ENCODE results near the gene MAP7D2. TPM values are rescaled to one million over a fixed set of nuclear protein-coding genes. Genes with fewer than 3 reads are reported as not detected.
A peak's percentile ranks its signal among the peaks of the same experiment; 100 is the strongest.

The MAP7D2 gene
- total RNA-seq, 1 experiment from 2014 or later: 4.0 TPM

DNA sequence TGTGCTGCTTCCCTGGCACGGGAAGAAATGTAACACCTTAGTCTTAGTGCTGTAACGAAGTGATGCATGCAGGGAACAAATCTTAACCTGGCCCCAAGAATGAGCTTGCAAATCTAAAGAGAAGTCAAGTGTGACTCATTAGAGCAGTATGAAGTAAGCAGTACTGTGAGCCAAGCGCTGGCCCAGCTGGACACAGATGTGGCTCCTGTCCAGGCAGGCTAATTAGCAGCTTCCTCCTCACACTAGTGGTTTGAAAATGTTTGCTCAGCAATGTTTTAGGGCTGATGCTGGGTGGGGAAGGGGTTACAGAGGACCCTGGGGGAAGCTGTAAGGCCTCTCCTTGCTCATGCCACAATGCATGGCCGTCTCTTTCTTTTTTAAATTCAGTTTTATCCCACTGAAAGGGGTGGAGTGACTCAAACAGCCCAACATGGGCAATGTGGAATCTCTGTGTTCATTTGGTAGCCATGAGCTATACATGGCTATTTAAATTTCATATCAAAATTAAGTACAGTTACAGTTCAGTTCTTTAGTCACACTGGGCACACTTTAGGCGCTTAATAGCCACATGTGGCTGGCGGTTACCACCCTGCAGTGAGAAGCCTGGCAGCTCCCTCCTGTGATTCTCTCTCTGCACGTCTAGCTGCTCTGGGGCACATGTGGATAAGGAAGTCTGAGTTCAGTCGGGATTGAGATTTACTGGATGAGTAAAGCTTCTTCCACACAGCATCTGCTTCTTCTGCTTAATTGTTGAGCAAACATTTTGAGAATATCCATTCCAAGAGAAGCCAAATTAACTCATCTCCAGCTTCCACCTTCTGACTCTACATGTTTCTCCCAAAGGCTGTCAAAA lies 48.8 kb downstream of the MAP7D2 start:
- BruUV-seq (replicated peaks): no TSS peak
- no peak overlapping the region for H3K4me3 Mint-ChIP-seq (ENCODE audit: low read depth, unreplicated experiment)

DNA sequence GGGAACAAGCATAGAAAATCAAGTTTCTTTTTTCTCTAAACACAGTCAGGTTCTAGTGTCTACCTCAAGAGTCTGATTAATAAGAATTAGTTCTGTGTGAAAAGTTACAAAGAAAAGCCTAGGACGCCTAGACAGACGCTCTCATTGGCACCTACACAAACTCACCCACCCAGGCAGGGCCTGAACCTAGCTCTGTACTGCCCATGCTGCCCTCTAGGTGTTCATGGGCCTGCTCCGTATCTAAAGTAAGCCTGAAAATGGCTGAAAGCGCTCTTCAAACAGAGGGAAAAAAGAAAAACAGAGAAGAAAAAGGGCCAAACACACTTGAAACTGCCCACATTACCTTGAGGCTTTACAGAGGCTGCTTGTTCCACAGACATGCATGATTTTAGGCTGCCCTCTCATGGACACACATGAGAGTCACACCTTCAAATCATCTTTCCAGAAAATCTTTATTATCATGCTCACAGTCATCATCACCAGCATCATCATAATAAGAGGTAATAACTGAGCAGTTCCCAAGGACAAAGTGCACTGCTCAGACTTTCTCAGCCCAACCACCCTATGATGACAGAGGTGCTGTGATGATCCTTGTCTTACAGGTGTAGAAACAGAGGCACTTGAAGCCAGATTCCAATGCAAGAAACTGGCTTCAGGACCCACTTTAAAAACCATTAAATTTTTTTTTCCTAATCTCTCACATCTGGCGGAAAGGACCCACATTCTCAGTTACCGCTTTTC lies 49.6 kb downstream of the MAP7D2 start:
- H3K27ac Mint-ChIP-seq (ENCODE audit: unreplicated experiment): peak overlapping the region; percentile 67

More for the DNA sequence above, 48.8 kb downstream of the MAP7D2 start:
- TF ChIP-seq, protein P1, sequence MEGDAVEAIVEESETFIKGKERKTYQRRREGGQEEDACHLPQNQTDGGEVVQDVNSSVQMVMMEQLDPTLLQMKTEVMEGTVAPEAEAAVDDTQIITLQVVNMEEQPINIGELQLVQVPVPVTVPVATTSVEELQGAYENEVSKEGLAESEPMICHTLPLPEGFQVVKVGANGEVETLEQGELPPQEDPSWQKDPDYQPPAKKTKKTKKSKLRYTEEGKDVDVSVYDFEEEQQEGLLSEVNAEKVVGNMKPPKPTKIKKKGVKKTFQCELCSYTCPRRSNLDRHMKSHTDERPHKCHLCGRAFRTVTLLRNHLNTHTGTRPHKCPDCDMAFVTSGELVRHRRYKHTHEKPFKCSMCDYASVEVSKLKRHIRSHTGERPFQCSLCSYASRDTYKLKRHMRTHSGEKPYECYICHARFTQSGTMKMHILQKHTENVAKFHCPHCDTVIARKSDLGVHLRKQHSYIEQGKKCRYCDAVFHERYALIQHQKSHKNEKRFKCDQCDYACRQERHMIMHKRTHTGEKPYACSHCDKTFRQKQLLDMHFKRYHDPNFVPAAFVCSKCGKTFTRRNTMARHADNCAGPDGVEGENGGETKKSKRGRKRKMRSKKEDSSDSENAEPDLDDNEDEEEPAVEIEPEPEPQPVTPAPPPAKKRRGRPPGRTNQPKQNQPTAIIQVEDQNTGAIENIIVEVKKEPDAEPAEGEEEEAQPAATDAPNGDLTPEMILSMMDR (IDR thresholded peaks at IDR 0.05; ENCODE audit: unreplicated experiment): no peak
- H3K27me3 Mint-ChIP-seq (ENCODE audit: unreplicated experiment): no peaks in the 10 kb centered on the region
- peaks cover 4% of the 10 kb centered on the region for H3K36me3 Mint-ChIP-seq (ENCODE audit: insufficient read depth, unreplicated experiment)
- intact Hi-C loops (cut with micrococcal nuclease; ENCODE audit: unreplicated experiment): loop anchor here (1.0 to 2.0 kb wide), 2 partner anchors 77 to 163 kb away; partner anchors contain the start of gene BCLAF3
- peak; percentile 72 for DNase-seq
- peak overlapping the region; percentile 67 for H3K27ac Mint-ChIP-seq (ENCODE audit: unreplicated experiment)
- CTCF ChIA-PET: interaction anchor here (0.5 to 2.0 kb wide), 12 partner anchors 11 to 696 kb away, joined by 3 to 37 read pairs (median 4); partner anchors contain the start of gene BCLAF3
- peaks cover 32% of the 10 kb centered on the region for H3K4me1 Mint-ChIP-seq (ENCODE audit: low read depth, unreplicated experiment)
- no peaks in the 10 kb centered on the region for H3K9me3 Mint-ChIP-seq (ENCODE audit: low read depth, unreplicated experiment)

DNA sequence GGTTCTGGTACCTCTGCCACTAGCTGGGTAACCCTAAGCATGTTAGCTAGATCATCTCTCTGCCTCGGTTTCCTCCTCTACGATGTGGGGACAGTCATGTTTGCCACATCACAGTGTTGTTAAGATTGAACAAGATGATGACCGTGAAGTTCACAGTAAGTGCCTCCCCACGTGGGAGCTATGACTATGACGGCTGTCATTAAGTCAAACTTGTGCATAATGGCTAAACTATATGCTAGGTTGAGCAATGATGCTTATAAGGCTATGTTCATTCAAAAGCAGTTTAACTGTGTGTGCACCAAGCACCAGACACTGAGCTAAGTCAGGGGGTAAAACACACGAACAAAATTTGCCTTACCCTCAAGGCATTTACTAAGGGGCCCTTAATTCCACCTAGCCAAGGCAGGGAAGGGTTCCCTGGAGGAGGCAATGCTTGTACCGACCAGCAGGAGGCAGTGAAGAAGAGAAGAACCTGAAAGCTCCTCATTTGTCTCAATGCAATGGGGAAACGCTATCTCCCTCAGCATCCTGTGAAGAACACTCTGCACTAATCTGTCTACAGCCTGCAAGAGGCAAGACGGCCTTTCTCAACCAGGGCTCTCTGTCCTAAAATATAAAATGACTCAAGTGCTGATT lies 52.9 kb downstream of the MAP7D2 start:
- BruUV-seq (replicated peaks): no TSS peak
- Mint-ChIP-seq H3K9me3 (ENCODE audit: low read depth, unreplicated experiment) (no peaks in the 10 kb centered on the region), H3K4me1 (ENCODE audit: low read depth, unreplicated experiment) (peaks cover 56% of the 10 kb centered on the region), H3K27ac (ENCODE audit: unreplicated experiment) (no peak overlapping the region), H3K27me3 (ENCODE audit: unreplicated experiment) (no peaks in the 10 kb centered on the region), H3K4me3 (ENCODE audit: low read depth, unreplicated experiment) (no peak overlapping the region), H3K36me3 (ENCODE audit: insufficient read depth, unreplicated experiment) (peaks cover 4% of the 10 kb centered on the region)
- intact Hi-C loops (cut with micrococcal nuclease; ENCODE audit: unreplicated experiment): no loop called here
- CTCF ChIA-PET: no interaction called here
- TF ChIP-seq, protein P1 (IDR thresholded peaks at IDR 0.05; ENCODE audit: unreplicated experiment): no peak
- DNase-seq: no peak

More for the DNA sequence above, 49.6 kb downstream of the MAP7D2 start:
- no peaks in the 10 kb centered on the region for H3K27me3 Mint-ChIP-seq (ENCODE audit: unreplicated experiment)
- H3K4me1 Mint-ChIP-seq (ENCODE audit: low read depth, unreplicated experiment): peaks cover 31% of the 10 kb centered on the region
- intact Hi-C loops (cut with micrococcal nuclease; ENCODE audit: unreplicated experiment): loop anchor here (1.0 to 2.0 kb wide), 2 partner anchors 76 to 162 kb away; partner anchors contain the start of gene BCLAF3
- BruUV-seq (replicated peaks): no TSS peak
- TF ChIP-seq, protein P1 (IDR thresholded peaks at IDR 0.05; ENCODE audit: unreplicated experiment): peak; percentile 32
- CTCF ChIA-PET: interaction anchor here (0.6 to 2.0 kb wide), 10 partner anchors 14 to 695 kb away, joined by 3 to 37 read pairs (median 4); partner anchors contain the start of gene BCLAF3
- peak; percentile 36 for DNase-seq
- peaks cover 4% of the 10 kb centered on the region for H3K36me3 Mint-ChIP-seq (ENCODE audit: insufficient read depth, unreplicated experiment)
- H3K4me3 Mint-ChIP-seq (ENCODE audit: low read depth, unreplicated experiment): no peak overlapping the region
- H3K9me3 Mint-ChIP-seq (ENCODE audit: low read depth, unreplicated experiment): no peaks in the 10 kb centered on the region

DNA sequence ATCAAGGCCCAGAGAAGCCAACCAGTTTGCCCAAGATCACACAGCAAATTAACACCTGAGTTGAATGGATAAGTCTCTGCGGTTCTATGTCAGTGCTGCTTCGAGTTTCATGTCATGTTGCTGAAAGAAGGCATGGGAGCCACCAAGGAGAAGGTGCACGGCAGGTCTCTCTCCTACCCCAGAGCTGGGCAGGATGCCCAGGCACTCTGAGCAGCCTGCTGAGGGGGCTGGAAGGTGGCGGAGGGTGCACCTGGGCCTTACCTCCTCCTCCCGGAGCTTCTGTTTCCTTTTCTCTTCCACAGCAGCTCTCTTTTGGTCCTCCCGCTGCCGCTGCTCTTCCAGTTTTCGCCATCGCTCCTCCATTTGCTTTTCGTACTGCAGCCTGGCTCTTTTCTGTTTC lies 53.6 kb downstream of the MAP7D2 start:
- Mint-ChIP-seq H3K36me3 (ENCODE audit: insufficient read depth, unreplicated experiment) (peaks cover 4% of the 10 kb centered on the region), H3K27me3 (ENCODE audit: unreplicated experiment) (no peaks in the 10 kb centered on the region), H3K4me1 (ENCODE audit: low read depth, unreplicated experiment) (peaks cover 61% of the 10 kb centered on the region), H3K27ac (ENCODE audit: unreplicated experiment) (no peak overlapping the region), H3K4me3 (ENCODE audit: low read depth, unreplicated experiment) (no peak overlapping the region), H3K9me3 (ENCODE audit: low read depth, unreplicated experiment) (no peaks in the 10 kb centered on the region)
- intact Hi-C loops (cut with micrococcal nuclease; ENCODE audit: unreplicated experiment): no loop called here
- TF ChIP-seq, protein P1 (IDR thresholded peaks at IDR 0.05; ENCODE audit: unreplicated experiment): no peak
- no TSS peak for BruUV-seq (replicated peaks)
- DNase-seq: no peak
- CTCF ChIA-PET: no interaction called here

Measured in Calu3 (cell line).